A549 (cell line): ENCODE measurements around the gene RPS6KB2. TPM values are rescaled to one million over a fixed set of nuclear protein-coding genes. Genes with fewer than 3 reads are reported as not detected.

Experiments used
- ATAC-seq, 2 experiments: fragments of 200-7000 bp in 1 of 2; fragments of >200 bp in 1 of 2; cut with Nextera tagmentation in 1 of 2; cut with Tn5 transposase in 1 of 2; 3 replicates each; pipeline versions ENCODE4 v1.8.0 to v1.9.1; 2018 to 2020; ENCODE audit warnings: mild to moderate bottlenecking in 1 of 2, moderate library complexity in 1 of 2
- CTCF ChIA-PET: fragments of 300-600 bp; sonication (Branson Sonifier 250); formaldehyde crosslinking; extraction: SDS; loops from one replicate; lab custom pipeline; 2021; ENCODE audit warnings: antibody characterized with exemption, inconsistent platforms; lab: Yijun Ruan, JAX
- POLR2A ChIA-PET: fragments of 350-600 bp; formaldehyde crosslinking; extraction: SDS; loops from one replicate; lab custom pipeline; 2021; ENCODE audit warnings: antibody characterized with exemption, inconsistent platforms; lab: Yijun Ruan, JAX
- DNase-seq, 2 experiments: peaks; one replicate each; pipeline versions ENCODE4 v3.0.0 to v3.0.0-alpha.2; 2011 to 2016; ENCODE audit warnings: low read depth in 1 of 2, low spot score in 1 of 2
- FAIRE-seq: peaks from 2 replicates; lab custom pipeline; 2011; peaks lifted over from hg19 to GRCh38; lab: Jason Lieb, UNC
- H3K27ac ChIP-seq, 2 experiments: fragments of >200 bp; sonication (Bioruptor Twin); formaldehyde crosslinking; 3 replicates each; pipeline ENCODE4 v1.5.1; 2016 to 2017
- H3K4me1 ChIP-seq: fragments of >200 bp; sonication (Bioruptor Twin); formaldehyde crosslinking; 3 replicates; pipeline ENCODE4 v1.6.1; 2016
- H3K4me2 ChIP-seq: fragments of >200 bp; sonication (Bioruptor Twin); formaldehyde crosslinking; 3 replicates; pipeline ENCODE4 v1.6.1; 2016
- H3K4me3 ChIP-seq: fragments of >200 bp; sonication (Bioruptor Twin); formaldehyde crosslinking; 3 replicates; pipeline ENCODE4 v1.5.1; 2016
- H3K9me3 ChIP-seq: fragments of >200 bp; sonication (Bioruptor Twin); formaldehyde crosslinking; 3 replicates; pipeline ENCODE4 v1.6.1; 2016
- BCL3 ChIP-seq: fragments of >200 bp; sonication (Bioruptor Twin); formaldehyde crosslinking; IDR thresholded peaks from 3 replicates; pipeline ENCODE4 v1.6.1; 2016
- EHMT2 ChIP-seq: fragments of 200-600 bp; sonication (generic); IDR thresholded peaks from 2 replicates; pipeline ENCODE4 v1.6.1; 2016; ENCODE audit warnings: antibody characterized with exemption, low read depth, mild to moderate bottlenecking, moderate library complexity
- FOSB ChIP-seq: fragments of 250-450 bp; sonication (Bioruptor Pico); IDR thresholded peaks from 2 replicates; pipeline ENCODE4 v1.5.0; 2020; ENCODE audit warnings: mild to moderate bottlenecking, moderate library complexity
- HEYL ChIP-seq: fragments of 250-450 bp; sonication (Bioruptor Pico); IDR thresholded peaks from 2 replicates; pipeline ENCODE4 v1.8.0; 2021; ENCODE audit warnings: mild to moderate bottlenecking, moderate library complexity
- JUN ChIP-seq, 2 experiments: fragments of >200 bp; sonication (Bioruptor Twin); formaldehyde crosslinking; IDR thresholded peaks; 2 replicates in 1 of 2; 3 replicates in 1 of 2; pipeline ENCODE4 v1.6.1; 2016 to 2017
- MAX ChIP-seq: IDR thresholded peaks from 2 replicates; pipeline ENCODE4 v1.6.1; 2012
- MAZ ChIP-seq: fragments of 150-350 bp; IDR thresholded peaks from 2 replicates; pipeline ENCODE4 v1.6.1; 2014; ENCODE audit warnings: antibody characterized with exemption, low read depth, low read length, borderline replicate concordance
- REST ChIP-seq: fragments of 200-600 bp; sonication (generic); IDR thresholded peaks from 2 replicates; pipeline ENCODE4 v1.6.1; 2016; ENCODE audit warnings: antibody characterized with exemption, mild to moderate bottlenecking, moderate library complexity
- RNF2 ChIP-seq: fragments of 200-600 bp; sonication (generic); IDR thresholded peaks from 2 replicates; pipeline ENCODE4 v1.6.1; 2016; ENCODE audit warnings: low read depth, mild to moderate bottlenecking, antibody characterized with exemption, moderate library complexity, borderline replicate concordance
- SMC3 ChIP-seq: fragments of >200 bp; sonication (Bioruptor Twin); formaldehyde crosslinking; IDR thresholded peaks from 3 replicates; pipeline ENCODE4 v1.6.1; 2018; ENCODE audit warnings: inconsistent platforms
- ZNF302 ChIP-seq: fragments of 250-450 bp; sonication (Bioruptor Pico); IDR thresholded peaks from 2 replicates; pipeline ENCODE4 v1.9.0; 2021; ENCODE audit warnings: inconsistent platforms, mild to moderate bottlenecking, moderate library complexity
- WGBS: methylation state at CpG from one replicate; pipeline ENCODE4 v1.1.6; 2017; ENCODE audit errors: missing lambda C conversion rate; 5-methylcytosine and 5-hydroxymethylcytosine counted together
- polyA plus RNA-seq, 4 experiments: library from polyadenylated mRNA; depleted of rRNA in 3 of 4; stranded (reverse); fragments of >200 nt; fragmentation: RNase III in 1 of 4; extraction: RNeasy Plus Mini Kit Qiagen cat#74134 plus additional on column Dnase treatment in 1 of 4; gene quantifications; 2 replicates in 3 of 4; 3 replicates in 1 of 4; pipeline ENCODE4 v1.2.3, GENCODE V29; 2011 to 2017
- TF ChIP-seq, protein P1 (sequence below): fragments of >200 bp; sonication (Bioruptor Twin); formaldehyde crosslinking; IDR thresholded peaks from 3 replicates; pipeline ENCODE4 v1.5.1; 2016
- TF ChIP-seq, protein P2 (sequence below): fragments of 150-350 bp; IDR thresholded peaks from 2 replicates; pipeline ENCODE4 v1.6.1; 2014; ENCODE audit warnings: low read depth, mild to moderate bottlenecking, low read length

RPS6KB2 gene
- polyA plus RNA-seq, 2 of the 4 experiments (the other 2 are of a cell fraction) = 40.9 to 47.9 TPM

- TF ChIP-seq, protein P1, sequence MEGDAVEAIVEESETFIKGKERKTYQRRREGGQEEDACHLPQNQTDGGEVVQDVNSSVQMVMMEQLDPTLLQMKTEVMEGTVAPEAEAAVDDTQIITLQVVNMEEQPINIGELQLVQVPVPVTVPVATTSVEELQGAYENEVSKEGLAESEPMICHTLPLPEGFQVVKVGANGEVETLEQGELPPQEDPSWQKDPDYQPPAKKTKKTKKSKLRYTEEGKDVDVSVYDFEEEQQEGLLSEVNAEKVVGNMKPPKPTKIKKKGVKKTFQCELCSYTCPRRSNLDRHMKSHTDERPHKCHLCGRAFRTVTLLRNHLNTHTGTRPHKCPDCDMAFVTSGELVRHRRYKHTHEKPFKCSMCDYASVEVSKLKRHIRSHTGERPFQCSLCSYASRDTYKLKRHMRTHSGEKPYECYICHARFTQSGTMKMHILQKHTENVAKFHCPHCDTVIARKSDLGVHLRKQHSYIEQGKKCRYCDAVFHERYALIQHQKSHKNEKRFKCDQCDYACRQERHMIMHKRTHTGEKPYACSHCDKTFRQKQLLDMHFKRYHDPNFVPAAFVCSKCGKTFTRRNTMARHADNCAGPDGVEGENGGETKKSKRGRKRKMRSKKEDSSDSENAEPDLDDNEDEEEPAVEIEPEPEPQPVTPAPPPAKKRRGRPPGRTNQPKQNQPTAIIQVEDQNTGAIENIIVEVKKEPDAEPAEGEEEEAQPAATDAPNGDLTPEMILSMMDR = no peak
- TF ChIP-seq ZNF302 (CRISPR knock-in tag) = no peak
- TF ChIP-seq, all 56 proteins: peak for 0
These were observed 39.8 kb downstream of the RPS6KB2 start (continued) for GRCh38 chr11:67468056-67468455.

- FAIRE-seq (no peak), ATAC-seq (peak; percentile 3 to 6; a peak in 5 of 6 replicates), DNase-seq (no peak)
- TF ChIP-seq HEYL (CRISPR knock-in tag) (no peak), JUN (IDR thresholded peaks at IDR 0.05) (no peak), BCL3 (no peak), REST (no peak), FOSB (CRISPR knock-in tag) (no peak), MAZ (no peak), EHMT2 (no peak), SMC3 (no peak), MAX (no peak), RNF2 (no peak)
- TF ChIP-seq, protein P1 = no peak
- TF ChIP-seq, protein P2, sequence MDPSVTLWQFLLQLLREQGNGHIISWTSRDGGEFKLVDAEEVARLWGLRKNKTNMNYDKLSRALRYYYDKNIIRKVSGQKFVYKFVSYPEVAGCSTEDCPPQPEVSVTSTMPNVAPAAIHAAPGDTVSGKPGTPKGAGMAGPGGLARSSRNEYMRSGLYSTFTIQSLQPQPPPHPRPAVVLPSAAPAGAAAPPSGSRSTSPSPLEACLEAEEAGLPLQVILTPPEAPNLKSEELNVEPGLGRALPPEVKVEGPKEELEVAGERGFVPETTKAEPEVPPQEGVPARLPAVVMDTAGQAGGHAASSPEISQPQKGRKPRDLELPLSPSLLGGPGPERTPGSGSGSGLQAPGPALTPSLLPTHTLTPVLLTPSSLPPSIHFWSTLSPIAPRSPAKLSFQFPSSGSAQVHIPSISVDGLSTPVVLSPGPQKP = no peak
- no peaks in the 10 kb centered on the region for H3K9me3 ChIP-seq
- H3K4me2 ChIP-seq = peak overlapping the region; percentile 82
- CTCF ChIA-PET = interaction anchor here (0.6 to 5.4 kb wide), 17 partner anchors 8 to 395 kb away, joined by 3 to 22 read pairs (median 6); partner anchors contain the start of genes CABP4, GPR152 and PPP1CA
- POLR2A ChIA-PET = interaction anchor here (0.6 to 1.9 kb wide), 4 partner anchors 25 to 66 kb away, joined by 3 to 14 read pairs (median 4); partner anchors contain the start of genes CORO1B and PPP1CA
- 21% methylated on average over 6 of the region's 6 CpGs for WGBS
- H3K4me3 ChIP-seq = peak overlapping the region; percentile 67
- H3K4me1 ChIP-seq = peaks cover 35% of the 10 kb centered on the region
- H3K27ac ChIP-seq = peak overlapping the region; percentile 82 to 97
These were observed 40.1 kb downstream of the RPS6KB2 start for GRCh38 chr11:67468456-67468758.
